ENCODE results near the gene GDF10.

GDF10 gene

DNA sequence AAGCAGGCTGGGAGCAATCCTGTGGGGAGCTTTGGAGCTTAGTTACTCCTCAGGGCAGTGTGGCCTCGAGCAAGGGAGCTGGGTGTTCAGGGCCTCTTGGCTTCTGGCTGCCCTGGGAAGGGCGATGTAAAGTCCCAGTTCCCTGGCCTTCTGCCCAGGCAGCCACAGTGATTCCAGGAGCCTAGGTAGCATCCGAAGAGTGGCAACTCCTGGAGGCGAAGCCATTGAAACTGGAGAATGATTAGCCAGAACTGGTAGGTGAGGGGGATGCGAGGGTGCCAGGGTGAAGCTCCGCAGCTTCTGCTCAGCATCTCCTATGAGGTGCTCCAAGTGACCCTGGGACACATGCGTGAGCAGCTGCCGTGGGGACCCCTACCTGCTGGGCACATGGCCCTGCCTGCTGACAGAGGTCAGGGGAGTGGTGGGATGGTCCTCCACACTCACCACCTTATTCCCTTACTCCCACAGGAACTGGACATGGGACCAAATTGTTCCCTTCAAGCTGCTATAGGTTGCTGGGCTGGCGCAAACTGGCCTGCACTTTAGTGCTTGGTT is 14.5 kb downstream of the GDF10 start:
- DNase-seq (ENCODE audit: low read depth in 2 of 3, low spot score in 1 of 3) = no peak

GRCh38 chr10:47315421-47315820 is 15.4 kb downstream of the GDF10 start:
- no peak for DNase-seq (ENCODE audit: low read depth in 2 of 3, low spot score in 1 of 3)

GRCh38 chr10:47316131-47316530 is 16.1 kb downstream of the GDF10 start:
- no peak for DNase-seq (ENCODE audit: low read depth in 2 of 3, low spot score in 1 of 3)

DNA sequence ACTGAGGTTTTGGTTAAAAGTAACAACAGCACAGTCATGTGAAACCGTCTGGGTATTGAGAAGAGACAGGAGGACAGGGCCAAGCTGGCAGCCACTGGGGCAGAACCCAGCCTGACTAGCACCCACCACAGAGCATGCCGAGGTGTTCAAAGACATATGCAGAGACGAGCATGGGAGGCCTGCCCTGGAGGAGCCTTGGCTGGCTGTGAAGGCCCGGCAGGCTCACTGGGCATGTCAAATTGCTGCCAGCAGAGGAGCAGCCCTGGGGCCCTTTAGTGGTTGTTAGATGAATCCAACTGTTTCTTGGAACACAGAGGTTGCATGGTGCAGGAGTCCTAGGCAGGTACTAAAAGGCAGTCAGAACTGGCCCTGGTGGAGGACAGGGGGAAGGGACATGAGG is 17.3 kb downstream of the GDF10 start:
- DNase-seq (ENCODE audit: low read depth in 2 of 3, low spot score in 1 of 3) = no peak

DNA sequence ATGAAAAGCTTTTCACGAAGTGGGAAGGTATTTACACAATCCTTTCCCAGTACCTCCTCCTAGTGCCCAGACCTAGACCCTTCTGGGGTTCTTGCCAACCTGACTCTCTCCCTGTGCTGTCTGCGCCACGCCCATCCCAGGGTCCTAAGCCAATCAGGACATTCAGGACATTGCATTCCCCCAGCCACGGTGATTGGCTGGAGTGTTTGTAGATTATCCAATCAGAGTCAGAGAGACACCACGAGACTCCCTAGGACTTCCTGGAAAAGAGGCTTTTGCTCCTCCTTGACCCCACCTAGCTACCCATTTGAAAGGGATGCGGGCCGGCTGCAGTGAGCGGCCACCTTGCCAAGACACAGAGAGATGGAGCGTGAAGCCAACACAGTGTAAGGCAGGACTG is 18.7 kb downstream of the GDF10 start:
- DNase-seq (ENCODE audit: low read depth in 2 of 3, low spot score in 1 of 3) = no peak

GRCh38 chr10:47319784-47320183 is 19.8 kb downstream of the GDF10 start:
- no peak for DNase-seq (ENCODE audit: low read depth in 2 of 3, low spot score in 1 of 3)

DNA sequence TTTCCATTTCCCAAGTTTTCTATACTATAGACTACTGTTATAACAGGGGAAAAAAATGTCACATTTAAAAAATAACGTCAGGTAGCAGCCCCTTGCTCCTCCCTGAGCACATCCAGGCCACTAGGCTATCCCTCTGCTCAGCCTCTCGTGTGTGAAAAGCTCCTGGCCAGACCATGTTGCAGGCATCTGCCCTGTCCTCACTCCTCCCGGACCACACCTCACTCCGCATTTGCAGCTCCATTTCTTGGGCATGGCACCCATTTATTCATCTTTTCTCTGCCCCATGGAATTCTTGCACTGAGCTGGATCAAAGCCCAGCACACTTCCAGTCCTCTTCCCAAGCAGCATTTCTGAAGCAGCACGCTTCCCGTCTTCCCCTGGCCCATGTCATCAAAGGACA is 20.8 kb downstream of the GDF10 start:
- no peak for DNase-seq (ENCODE audit: low read depth in 2 of 3, low spot score in 1 of 3)

DNA sequence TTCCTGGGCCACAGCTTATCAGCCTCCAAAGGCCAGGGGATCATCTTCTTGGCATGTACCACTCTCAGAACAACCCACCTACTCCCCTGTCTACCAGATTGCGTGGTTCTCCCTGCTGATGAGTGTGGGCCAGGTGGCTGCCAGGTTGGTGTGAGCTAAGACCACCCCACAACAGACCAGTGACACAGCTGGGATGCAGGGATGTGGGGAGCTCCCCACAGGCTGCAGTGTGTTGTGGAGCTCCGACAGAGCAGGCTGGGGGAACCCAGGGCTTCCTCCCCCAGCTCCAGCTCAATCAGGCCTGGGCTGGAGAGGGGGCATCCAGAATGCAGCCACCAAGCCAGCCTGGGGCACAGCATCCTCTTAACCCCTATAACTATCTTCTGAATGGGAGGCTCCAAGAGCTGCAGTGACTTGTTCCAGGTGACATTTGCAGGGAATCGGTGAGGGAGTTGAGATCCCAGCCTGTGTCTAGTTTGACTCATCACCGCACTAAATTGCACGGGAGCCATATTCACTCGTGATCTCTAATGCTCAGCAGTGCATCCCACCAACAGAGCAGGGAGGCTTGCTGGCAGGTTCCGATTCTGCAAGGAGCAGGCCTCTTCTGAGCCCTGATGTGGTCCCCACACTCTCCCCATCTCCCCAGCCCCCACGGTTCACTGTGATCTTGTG is 21.7 kb downstream of the GDF10 start:
- DNase-seq (ENCODE audit: low read depth in 2 of 3, low spot score in 1 of 3) = no peak

DNA sequence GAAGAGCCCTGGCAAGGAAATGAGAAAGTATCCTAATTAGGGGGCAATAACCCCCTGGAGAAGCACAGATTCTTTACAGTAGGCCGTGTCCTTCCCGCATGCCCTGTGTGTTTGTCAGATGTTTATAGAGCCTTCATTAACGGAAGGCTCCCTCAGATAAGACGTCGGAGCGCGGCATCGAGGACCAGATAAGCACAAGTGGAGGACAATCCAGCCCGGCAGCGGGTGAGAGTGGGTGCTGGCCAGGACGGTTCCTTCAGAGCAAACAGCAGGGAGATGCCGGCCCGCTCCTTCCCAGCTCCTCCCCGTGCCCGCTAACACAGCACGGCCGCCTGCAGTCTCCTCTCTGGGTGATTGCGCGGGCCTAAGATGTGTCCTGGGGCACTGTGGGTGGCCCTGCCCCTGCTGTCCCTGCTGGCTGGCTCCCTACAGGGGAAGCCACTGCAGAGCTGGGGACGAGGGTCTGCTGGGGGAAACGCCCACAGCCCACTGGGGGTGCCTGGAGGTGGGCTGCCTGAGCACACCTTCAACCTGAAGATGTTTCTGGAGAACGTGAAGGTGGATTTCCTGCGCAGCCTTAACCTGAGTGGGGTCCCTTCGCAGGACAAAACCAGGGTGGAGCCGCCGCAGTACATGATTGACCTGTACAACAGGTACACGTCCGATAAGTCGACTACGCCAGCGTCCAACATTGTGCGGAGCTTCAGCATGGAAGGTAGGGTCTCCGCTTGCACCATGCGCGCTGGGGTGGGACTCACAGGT is 22.5 kb downstream of the GDF10 start, which contains the start of gene GDF2:
Gene GDF2, plus strand, starts transcription at position 155 of the 762 bp plus-strand sequence. Its CDS starts 215 bp downstream, at position 370.
- DNase-seq (ENCODE audit: low read depth in 2 of 3, low spot score in 1 of 3) = no peak

DNA sequence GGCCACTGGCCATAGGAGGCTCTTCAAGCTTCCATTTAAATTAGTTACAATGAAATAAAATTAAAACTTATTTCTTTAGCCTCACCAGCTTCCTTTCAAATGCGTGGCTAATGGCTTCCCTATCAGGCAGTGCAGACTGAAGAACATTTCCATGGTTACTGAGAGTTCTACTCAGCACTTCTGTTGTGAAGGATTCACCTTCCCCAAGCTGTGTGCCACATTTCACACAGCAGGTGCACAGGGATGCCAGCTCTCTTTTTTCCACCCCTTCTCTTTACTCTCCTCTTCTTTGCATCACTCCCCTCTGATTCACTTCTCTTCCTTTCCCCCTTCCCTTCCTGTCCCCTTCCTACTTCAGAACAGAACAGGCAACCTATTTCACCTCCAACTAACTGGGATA is 23.1 kb downstream of the GDF10 start:
- no peak for DNase-seq (ENCODE audit: low read depth in 2 of 3, low spot score in 1 of 3)

- no peak for DNase-seq (ENCODE audit: low read depth in 2 of 3, low spot score in 1 of 3)
These were observed 23.8 kb downstream of the GDF10 start for GRCh38 chr10:47323636-47324296.

GRCh38 chr10:47325303-47326291 is 25.6 kb downstream of the GDF10 start:
- no peak for DNase-seq (ENCODE audit: low read depth in 2 of 3, low spot score in 1 of 3)

GRCh38 chr10:47326306-47326926 is 26.4 kb downstream of the GDF10 start:
- DNase-seq (ENCODE audit: low read depth in 2 of 3, low spot score in 1 of 3) = no peak

DNA sequence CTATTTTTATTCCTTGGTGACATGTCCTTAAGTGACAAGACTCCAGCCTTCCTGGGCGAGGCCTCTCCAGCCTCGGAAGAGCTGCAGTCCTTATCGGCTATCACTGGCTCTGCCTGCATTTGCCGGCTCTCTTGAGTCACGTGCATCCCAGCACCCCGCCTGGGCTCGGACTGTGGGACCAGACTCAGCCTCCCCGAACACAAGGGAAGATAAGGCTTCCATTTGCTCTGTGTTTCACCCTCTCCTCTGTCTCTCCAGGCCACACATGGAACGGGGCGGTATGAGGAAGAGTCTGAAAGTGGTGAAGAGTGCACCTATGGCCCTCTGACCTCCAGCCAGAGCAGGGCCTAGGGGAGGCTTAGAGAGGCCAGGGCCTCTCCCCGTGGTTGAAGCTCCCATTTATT is 26.9 kb downstream of the GDF10 start:
- no peak for DNase-seq (ENCODE audit: low read depth in 2 of 3, low spot score in 1 of 3)

DNA sequence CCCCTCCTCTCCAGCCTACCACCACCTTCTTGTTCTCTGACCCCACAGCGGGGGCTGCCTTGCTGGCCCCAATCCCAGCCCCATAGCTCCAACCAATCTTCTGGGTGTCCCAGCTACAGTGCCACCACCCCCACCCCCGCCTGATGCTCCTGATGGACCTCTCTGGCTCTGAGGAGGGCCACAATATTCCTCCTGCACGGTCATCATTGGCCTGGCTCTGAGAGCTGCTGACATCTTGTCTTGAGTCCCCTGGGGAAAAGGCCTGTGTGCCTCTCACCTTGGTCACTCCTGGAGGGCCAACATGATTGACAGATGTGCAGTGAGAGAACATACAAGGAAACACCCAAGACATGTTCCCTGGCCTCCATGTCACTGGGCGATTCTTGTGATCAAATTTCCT is 29.9 kb downstream of the GDF10 start:
- DNase-seq (ENCODE audit: low read depth in 2 of 3, low spot score in 1 of 3) = no peak

DNA sequence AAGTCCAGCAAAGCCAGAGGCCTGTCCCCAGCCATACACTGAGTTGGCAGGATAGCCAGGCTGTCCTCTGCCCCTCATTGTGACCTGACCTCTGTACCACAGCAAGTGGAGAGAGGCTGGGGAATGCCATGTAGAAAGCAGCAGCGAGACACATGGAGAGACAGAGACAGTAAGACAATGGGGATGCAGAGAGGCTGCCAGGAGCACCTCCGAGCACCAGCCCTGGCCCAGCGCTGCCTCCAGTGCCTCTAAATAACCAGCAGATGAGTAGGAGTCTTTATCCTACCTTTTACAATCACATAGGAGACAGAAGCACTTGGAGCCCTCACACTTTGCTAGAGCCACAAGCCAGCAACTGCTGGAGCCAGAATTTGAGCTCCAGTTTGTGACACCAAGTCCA is 30.4 kb downstream of the GDF10 start:
- DNase-seq (ENCODE audit: low read depth in 2 of 3, low spot score in 1 of 3) = no peak

DNA sequence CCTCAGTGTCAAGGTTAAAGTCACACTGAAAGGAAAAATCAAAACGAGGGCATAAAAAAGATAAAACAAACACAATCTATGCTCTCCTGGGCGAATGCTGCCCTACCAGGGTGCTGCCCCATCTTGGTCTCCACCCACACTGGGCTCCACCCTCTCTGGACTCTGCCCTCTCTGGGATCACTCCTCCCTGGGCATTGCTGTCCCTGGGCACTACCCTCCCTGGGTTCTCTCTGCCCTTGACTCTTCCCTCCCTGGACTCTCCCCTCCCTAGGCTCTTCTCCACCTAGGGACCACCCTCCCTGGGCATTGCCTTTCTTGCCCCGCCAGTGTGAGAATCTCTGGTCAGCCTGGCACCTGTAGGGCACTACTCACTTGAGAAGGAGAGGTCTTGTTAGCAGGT is 30.8 kb downstream of the GDF10 start:
- DNase-seq (ENCODE audit: low read depth in 2 of 3, low spot score in 1 of 3) = no peak

DNA sequence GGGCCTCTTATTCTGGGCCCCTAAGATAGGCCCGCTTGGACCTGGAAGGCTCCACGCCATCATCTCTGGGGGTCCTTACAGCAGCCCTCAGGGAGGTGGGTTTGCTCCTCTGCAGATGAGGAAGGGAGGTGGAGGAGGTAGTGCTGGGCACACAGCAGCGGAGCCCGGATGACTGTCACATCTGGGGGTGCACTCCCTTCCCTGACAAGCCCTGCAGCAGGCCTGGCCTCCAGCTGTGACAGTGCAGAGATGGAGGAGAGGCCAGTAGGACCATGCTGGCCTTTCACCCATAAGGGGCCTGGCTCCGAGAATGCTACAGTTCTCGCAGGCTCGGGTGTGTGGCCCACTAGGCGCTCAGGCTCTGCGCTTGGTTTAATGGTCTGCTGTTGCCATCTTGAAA is 31.5 kb downstream of the GDF10 start:
- no peak for DNase-seq (ENCODE audit: low read depth in 2 of 3, low spot score in 1 of 3)

DNA sequence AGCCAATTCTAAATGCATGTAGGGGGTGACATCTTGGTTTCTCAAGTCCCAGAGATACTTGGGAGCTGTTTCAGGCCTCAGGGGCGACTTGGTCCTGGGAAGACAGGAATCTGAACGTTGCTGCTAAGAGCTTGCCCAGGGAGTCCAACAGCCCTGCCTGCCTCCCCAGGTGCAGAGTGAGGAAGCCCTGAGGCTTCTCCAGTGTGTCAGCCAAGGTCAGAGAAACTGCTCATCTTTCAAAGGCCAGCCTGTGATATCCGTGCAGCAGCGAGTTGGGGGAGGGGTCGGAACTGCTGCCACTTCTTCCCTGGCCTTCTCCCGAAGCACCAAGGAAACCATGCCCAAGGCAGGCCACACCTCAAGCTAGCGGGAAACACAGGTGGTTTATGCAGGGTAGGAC is 32.0 kb downstream of the GDF10 start:
- no peak for DNase-seq (ENCODE audit: low read depth in 2 of 3, low spot score in 1 of 3)

DNA sequence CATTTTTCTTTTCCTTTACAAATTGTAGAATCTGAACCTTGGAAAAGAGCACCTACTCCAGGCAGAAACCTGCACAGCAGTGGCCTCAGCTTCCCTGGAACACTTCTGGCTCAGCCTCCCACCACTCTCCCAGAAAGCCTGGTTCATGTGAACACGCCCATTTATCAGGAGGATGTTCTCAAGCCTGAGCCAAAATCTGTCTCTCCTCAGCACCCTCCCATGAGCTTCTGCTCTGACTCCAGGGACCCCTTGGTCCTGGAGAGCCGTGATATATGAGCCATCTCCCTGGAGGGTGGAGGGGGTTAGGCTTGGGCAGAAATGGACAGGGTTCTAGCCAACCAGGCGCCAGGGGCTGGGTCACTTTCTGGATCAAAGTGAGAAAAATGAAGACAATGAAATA is 32.4 kb downstream of the GDF10 start:
- no peak for DNase-seq (ENCODE audit: low read depth in 2 of 3, low spot score in 1 of 3)
